ENCODE data around the gene SORBS2. TPM values are rescaled to one million over a fixed set of nuclear protein-coding genes. Genes with fewer than 3 reads are reported as not detected.

The SORBS2 gene
- total RNA-seq, 1 experiment from 2014 or later = 0.34 TPM

- TF ChIP-seq ZBTB33 (IDR thresholded peaks at IDR 0.05; ENCODE audit: extremely low read depth, insufficient replicate concordance, low read length) (no peak), POLR2A (IDR thresholded peaks at IDR 0.05; ENCODE audit: borderline replicate concordance, extremely low read depth, insufficient read depth, insufficient read length) (no peak), SRF (IDR thresholded peaks at IDR 0.05; ENCODE audit: low read depth) (no peak), ZNF274 (IDR thresholded peaks at IDR 0.05; ENCODE audit: low read depth, low read length) (no peak)
Measured at GRCh38 chr4:185550933-185551332, 261.1 kb downstream of the SORBS2 start (continued).

- CTCF ChIA-PET = no interaction called here
- TF ChIP-seq SP1 (IDR thresholded peaks at IDR 0.05; ENCODE audit: low read depth) (no peak), ELF1 (IDR thresholded peaks at IDR 0.05; ENCODE audit: borderline replicate concordance, low read depth) (no peak), REST (IDR thresholded peaks at IDR 0.05; ENCODE audit: low read depth) (no peak), CTCF (IDR thresholded peaks at IDR 0.05 in 2 of 3, conservative IDR thresholded peaks at IDR 0.05 in 1 of 3; ENCODE audit: borderline replicate concordance in 1 of 3, insufficient read depth in 1 of 3, low read depth in 2 of 3, low read length in 2 of 3) (no peak), CEBPB (IDR thresholded peaks at IDR 0.05; ENCODE audit: low read depth) (no peak), RAD21 (IDR thresholded peaks at IDR 0.05; ENCODE audit: low read depth) (no peak), ZNF274 (IDR thresholded peaks at IDR 0.05; ENCODE audit: low read depth, low read length) (no peak), MAX (IDR thresholded peaks at IDR 0.05) (no peak), SIN3A (IDR thresholded peaks at IDR 0.05; ENCODE audit: low read depth) (no peak), CBX3 (IDR thresholded peaks at IDR 0.05; ENCODE audit: low read depth) (no peak), ZBTB33 (IDR thresholded peaks at IDR 0.05; ENCODE audit: extremely low read depth, insufficient replicate concordance, low read length) (no peak), EZH2 (IDR thresholded peaks at IDR 0.05) (no peak), POLR2AphosphoS5 (IDR thresholded peaks at IDR 0.05; ENCODE audit: low read depth, low read length) (no peak)
Measured at GRCh38 chr4:185549095-185549639, 262.8 kb downstream of the SORBS2 start.

More at GRCh38 chr4:185549095-185549639, 262.8 kb downstream of the SORBS2 start:
- Histone ChIP-seq H3K27me3 (ENCODE audit: insufficient read depth, low read length) (no peaks in the 10 kb centered on the region), H3K4me1 (ENCODE audit: control insufficient read depth in 1 of 2, insufficient read depth in 2 of 2, low read length in 2 of 2) (no peaks in the 10 kb centered on the region), H3K4me3 (replicated peaks in 1 of 2; ENCODE audit: low read depth in 1 of 2, low read length in 2 of 2) (no peak overlapping the region), H3K27ac (ENCODE audit: low read depth, low read length) (no peak overlapping the region), H4K20me1 (ENCODE audit: insufficient read depth) (no peaks in the 10 kb centered on the region), H3K9me3 (ENCODE audit: control insufficient read depth in 1 of 2, insufficient read depth in 1 of 2, low read depth in 1 of 2, low read length in 2 of 2) (no peaks in the 10 kb centered on the region), H3K36me3 (ENCODE audit: control insufficient read depth in 1 of 2, insufficient read depth in 2 of 2, low read length in 2 of 2) (no peaks in the 10 kb centered on the region), H3K4me2 (ENCODE audit: low read length) (no peak overlapping the region), H3K9me2 (ENCODE audit: insufficient read depth) (no peaks in the 10 kb centered on the region), H3K79me2 (ENCODE audit: insufficient read depth, low read length) (no peaks in the 10 kb centered on the region), H2AFZ (ENCODE audit: low read depth, low read length, poor library complexity, severe bottlenecking) (no peak overlapping the region), H3K9ac (ENCODE audit: low read length) (no peak overlapping the region)
- ATAC-seq = no peak
- ChIA-PET POLR2A (no interaction called here), RAD21 (ENCODE audit: low non-redundant PET in 1 of 2, low total read pairs in 2 of 2, uncharacterized antibody in 2 of 2, unreplicated experiment in 2 of 2) (no interaction called here)
- no peak for DNase-seq (ENCODE audit: low read depth, low spot score)
- no TSS peak for BruUV-seq (replicated peaks)
- intact Hi-C loops (cut with micrococcal nuclease) = no loop called here
